ENCODE data around the gene KAZN. TPM values are rescaled to one million over a fixed set of nuclear protein-coding genes. Genes with fewer than 3 reads are reported as not detected.

Gene KAZN
- total RNA-seq, 1 donor from 2014 or later = 2.8 TPM

GRCh38 chr1:14794906-14795305, 196.4 kb downstream of the KAZN start:
- DNase-seq (ENCODE audit: low read depth) = no peak
- TF ChIP-seq CTCF (IDR thresholded peaks at IDR 0.05; ENCODE audit: insufficient read depth, low read length, poor library complexity, severe bottlenecking) = no peak
- H3K36me3 ChIP-seq (ENCODE audit: control insufficient read depth, insufficient read depth, low read length) = no peaks in the 10 kb centered on the region
- no peak overlapping the region for H3K4me3 ChIP-seq (ENCODE audit: low read depth, low read length)
- H3K27me3 ChIP-seq (ENCODE audit: control insufficient read depth, insufficient read depth, low read length) = no peaks in the 10 kb centered on the region

- DNase-seq (ENCODE audit: low read depth) = no peak
- H3K36me3 ChIP-seq (ENCODE audit: control insufficient read depth, insufficient read depth, low read length) = no peaks in the 10 kb centered on the region
- H3K4me3 ChIP-seq (ENCODE audit: low read depth, low read length) = no peak overlapping the region
- no peaks in the 10 kb centered on the region for H3K27me3 ChIP-seq (ENCODE audit: control insufficient read depth, insufficient read depth, low read length)
- TF ChIP-seq CTCF (IDR thresholded peaks at IDR 0.05; ENCODE audit: insufficient read depth, low read length, poor library complexity, severe bottlenecking) = no peak
These were observed 197.1 kb downstream of the KAZN start for GRCh38 chr1:14795589-14795988.

GRCh38 chr1:14800014-14800413, 201.5 kb downstream of the KAZN start:
- no peak for TF ChIP-seq CTCF (IDR thresholded peaks at IDR 0.05; ENCODE audit: insufficient read depth, low read length, poor library complexity, severe bottlenecking)
- no peaks in the 10 kb centered on the region for H3K27me3 ChIP-seq (ENCODE audit: control insufficient read depth, insufficient read depth, low read length)
- no peaks in the 10 kb centered on the region for H3K36me3 ChIP-seq (ENCODE audit: control insufficient read depth, insufficient read depth, low read length)
- no peak overlapping the region for H3K4me3 ChIP-seq (ENCODE audit: low read depth, low read length)
- DNase-seq (ENCODE audit: low read depth) = no peak

- TF ChIP-seq CTCF (IDR thresholded peaks at IDR 0.05; ENCODE audit: insufficient read depth, low read length, poor library complexity, severe bottlenecking) = no peak
- no peak overlapping the region for H3K4me3 ChIP-seq (ENCODE audit: low read depth, low read length)
- H3K36me3 ChIP-seq (ENCODE audit: control insufficient read depth, insufficient read depth, low read length) = no peaks in the 10 kb centered on the region
- no peaks in the 10 kb centered on the region for H3K27me3 ChIP-seq (ENCODE audit: control insufficient read depth, insufficient read depth, low read length)
- no peak for DNase-seq (ENCODE audit: low read depth)
These were observed 202.1 kb downstream of the KAZN start for GRCh38 chr1:14800500-14801076.

GRCh38 chr1:14803002-14803789, 204.7 kb downstream of the KAZN start:
- Histone ChIP-seq H3K4me3 (ENCODE audit: low read depth, low read length) (no peak overlapping the region), H3K36me3 (ENCODE audit: control insufficient read depth, insufficient read depth, low read length) (no peaks in the 10 kb centered on the region), H3K27me3 (ENCODE audit: control insufficient read depth, insufficient read depth, low read length) (no peaks in the 10 kb centered on the region)
- DNase-seq (ENCODE audit: low read depth) = no peak
- no peak for TF ChIP-seq CTCF (IDR thresholded peaks at IDR 0.05; ENCODE audit: insufficient read depth, low read length, poor library complexity, severe bottlenecking)

All from kidney epithelial cell (primary cell).